IPS DF 6.9 (cell line): ENCODE measurements around the gene CDK5RAP3.

Experiments used
- DNase-seq: peaks from one replicate; pipeline ENCODE4 v3.0.0-alpha.2; 2013; ENCODE audit warnings: low read depth, low spot score
- H3K27ac ChIP-seq: one replicate; pipeline ENCODE4 v1.5.1; 2013; ENCODE audit warnings: low read length, control low read depth
- H3K27me3 ChIP-seq: 2 replicates; pipeline ENCODE4 v1.6.1; 2013; ENCODE audit warnings: mild to moderate bottlenecking, low read length; ENCODE audit not compliant: control insufficient read depth, insufficient read depth
- H3K36me3 ChIP-seq: 2 replicates; pipeline ENCODE4 v1.6.1; 2013; ENCODE audit warnings: low read length; ENCODE audit not compliant: control insufficient read depth, insufficient read depth
- H3K4me1 ChIP-seq: 2 replicates; pipeline ENCODE4 v1.6.1; 2013; ENCODE audit warnings: low read length; ENCODE audit not compliant: control insufficient read depth, insufficient read depth
- H3K4me3 ChIP-seq: 2 replicates; pipeline ENCODE4 v1.5.1; 2013; ENCODE audit warnings: mild to moderate bottlenecking, low read length
- H3K9me3 ChIP-seq: 2 replicates; pipeline ENCODE4 v1.6.1; 2013; ENCODE audit warnings: low read length, inconsistent platforms; ENCODE audit not compliant: control insufficient read depth, insufficient read depth
- whole genome bisulfite sequencing: extraction: QIAGEN DNeasy Blood & Tissue Kit; methylation state at CpG from one replicate; pipeline ENCODE4 v1.1.7; 2013; ENCODE audit warnings: mixed read lengths, missing lambda C conversion rate; ENCODE audit not compliant: insufficient read length, insufficient coverage; 5-methylcytosine and 5-hydroxymethylcytosine counted together

The CDK5RAP3 gene

DNA sequence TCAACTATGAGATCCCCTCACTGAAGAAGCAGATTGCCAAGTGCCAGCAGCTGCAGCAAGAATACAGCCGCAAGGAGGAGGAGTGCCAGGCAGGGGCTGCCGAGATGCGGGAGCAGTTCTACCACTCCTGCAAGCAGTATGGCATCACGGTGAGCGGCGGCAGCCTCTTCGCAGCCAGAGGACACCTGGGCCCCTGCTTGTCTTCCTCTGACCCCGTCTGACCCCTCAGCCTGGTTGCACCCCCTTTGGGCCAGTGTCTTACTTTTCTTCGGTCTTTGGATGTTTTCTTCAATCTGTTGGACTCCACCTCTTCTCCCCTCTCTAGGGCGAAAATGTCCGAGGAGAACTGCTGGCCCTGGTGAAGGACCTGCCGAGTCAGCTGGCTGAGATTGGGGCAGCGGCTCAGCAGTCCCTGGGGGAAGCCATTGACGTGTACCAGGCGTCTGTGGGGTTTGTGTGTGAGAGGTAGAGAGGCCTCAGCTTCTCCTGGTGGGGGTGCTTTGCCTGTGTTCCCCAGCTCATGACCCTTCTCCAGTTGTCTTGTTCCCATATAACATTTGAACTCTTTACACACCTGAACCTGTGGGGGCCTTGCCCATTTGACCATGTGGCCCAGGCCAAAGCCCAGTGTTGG, 4.4 kb downstream of the CDK5RAP3 start:
- no peaks in the 10 kb centered on the region for H3K27me3 ChIP-seq
- H3K36me3 ChIP-seq = peaks cover 13% of the 10 kb centered on the region; the same call in 1 of the 2 replicates
- H3K4me1 ChIP-seq = peaks cover 3% of the 10 kb centered on the region; the same call in 1 of the 2 replicates
- no peaks in the 10 kb centered on the region for H3K9me3 ChIP-seq
- DNase-seq = no peak
- H3K4me3 ChIP-seq = no peak overlapping the region
- no CpG with 5 or more reads among the region's 15 CpGs for WGBS
- H3K27ac ChIP-seq = no peak overlapping the region

DNA sequence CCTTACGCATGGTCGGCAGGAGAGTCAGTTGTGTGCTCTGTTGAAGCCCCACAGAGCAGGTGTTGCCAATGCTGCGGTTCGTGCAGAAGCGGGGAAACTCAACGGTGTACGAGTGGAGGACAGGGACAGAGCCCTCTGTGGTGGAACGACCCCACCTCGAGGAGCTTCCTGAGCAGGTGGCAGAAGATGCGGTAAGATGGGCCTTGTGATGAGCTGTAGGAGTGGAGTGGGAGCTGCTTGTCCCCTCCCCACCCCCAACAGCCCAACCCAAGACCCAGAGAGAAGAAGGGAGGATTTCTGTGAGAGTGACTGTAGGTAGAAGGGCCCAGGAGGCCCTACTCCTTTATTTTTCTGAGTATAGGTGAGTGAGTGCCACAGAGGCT, 4.9 kb downstream of the CDK5RAP3 start:
- Histone ChIP-seq H3K9me3 (no peaks in the 10 kb centered on the region), H3K27me3 (no peaks in the 10 kb centered on the region), H3K4me1 (0 out of 2 replicates have a peak, but pooled peaks cover 2% of the 10 kb centered on the region), H3K27ac (no peak overlapping the region), H3K36me3 (peaks cover 15% of the 10 kb centered on the region; the same call in 1 of the 2 replicates), H3K4me3 (no peak overlapping the region)
- no peak for DNase-seq
- WGBS = no CpG with 5 or more reads among the region's 10 CpGs

DNA sequence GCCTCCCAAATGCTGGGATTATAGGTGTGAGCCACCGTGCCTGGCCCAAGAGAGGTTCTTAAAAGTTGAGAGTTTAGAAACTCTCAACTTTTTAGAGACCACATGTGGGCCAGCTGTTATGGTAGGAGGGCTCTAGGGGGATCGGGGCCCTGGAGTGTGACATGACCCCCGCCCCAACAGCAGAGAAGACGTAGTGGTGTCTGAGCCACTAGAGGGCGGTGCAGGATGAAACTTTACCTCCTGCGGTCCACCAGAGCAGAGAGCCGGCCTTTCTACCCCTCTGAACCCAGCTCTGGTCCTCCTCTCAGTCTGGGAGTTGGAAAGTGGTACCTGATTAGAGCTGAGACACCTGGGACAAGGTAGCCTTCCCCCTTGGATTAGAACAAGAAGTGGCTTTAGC, 7.4 kb downstream of the CDK5RAP3 start:
- DNase-seq = no peak
- no peak overlapping the region for H3K4me3 ChIP-seq
- WGBS = no CpG with 5 or more reads among the region's 7 CpGs
- H3K4me1 ChIP-seq = no peaks in the 10 kb centered on the region
- H3K36me3 ChIP-seq = peaks cover 34% of the 10 kb centered on the region
- no peaks in the 10 kb centered on the region for H3K9me3 ChIP-seq
- H3K27me3 ChIP-seq = no peaks in the 10 kb centered on the region
- no peak overlapping the region for H3K27ac ChIP-seq

DNA sequence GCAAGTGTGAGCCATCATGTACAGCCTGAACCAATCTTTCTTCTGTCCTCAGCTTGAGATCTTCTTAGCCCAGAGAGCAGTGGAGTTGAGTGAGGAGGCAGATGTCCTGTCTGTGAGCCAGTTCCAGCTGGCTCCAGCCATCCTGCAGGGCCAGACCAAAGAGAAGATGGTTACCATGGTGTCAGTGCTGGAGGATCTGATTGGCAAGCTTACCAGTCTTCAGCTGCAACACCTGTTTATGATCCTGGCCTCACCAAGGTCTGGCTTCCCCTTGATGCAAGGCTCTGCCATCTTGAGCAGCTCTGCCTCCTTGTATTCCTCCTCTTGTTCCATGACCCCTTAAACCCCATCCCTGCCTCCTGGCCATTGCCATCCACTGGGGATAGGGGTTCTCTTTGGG, 9.6 kb downstream of the CDK5RAP3 start:
- H3K36me3 ChIP-seq = peaks cover 29% of the 10 kb centered on the region
- H3K27me3 ChIP-seq = no peaks in the 10 kb centered on the region
- no peak overlapping the region for H3K4me3 ChIP-seq
- H3K27ac ChIP-seq = no peak overlapping the region
- DNase-seq = no peak
- no peaks in the 10 kb centered on the region for H3K4me1 ChIP-seq
- H3K9me3 ChIP-seq = no peaks in the 10 kb centered on the region

DNA sequence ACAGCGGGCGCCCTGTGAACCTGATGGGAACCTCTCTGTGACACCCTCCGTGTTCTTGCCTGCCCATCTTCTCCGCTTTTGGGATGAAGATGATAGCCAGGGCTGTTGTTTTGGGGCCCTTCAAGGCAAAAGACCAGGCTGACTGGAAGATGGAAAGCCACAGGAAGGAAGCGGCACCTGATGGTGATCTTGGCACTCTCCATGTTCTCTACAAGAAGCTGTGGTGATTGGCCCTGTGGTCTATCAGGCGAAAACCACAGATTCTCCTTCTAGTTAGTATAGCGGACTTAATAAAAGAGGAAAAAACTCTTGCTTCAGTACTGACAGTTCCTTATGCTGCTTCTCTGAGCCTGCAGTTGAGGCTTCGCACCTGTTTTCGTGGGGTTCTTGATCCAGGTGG, 10.5 kb downstream of the CDK5RAP3 start:
- no CpG with 5 or more reads among the region's 9 CpGs for WGBS
- H3K27me3 ChIP-seq = no peaks in the 10 kb centered on the region

DNA sequence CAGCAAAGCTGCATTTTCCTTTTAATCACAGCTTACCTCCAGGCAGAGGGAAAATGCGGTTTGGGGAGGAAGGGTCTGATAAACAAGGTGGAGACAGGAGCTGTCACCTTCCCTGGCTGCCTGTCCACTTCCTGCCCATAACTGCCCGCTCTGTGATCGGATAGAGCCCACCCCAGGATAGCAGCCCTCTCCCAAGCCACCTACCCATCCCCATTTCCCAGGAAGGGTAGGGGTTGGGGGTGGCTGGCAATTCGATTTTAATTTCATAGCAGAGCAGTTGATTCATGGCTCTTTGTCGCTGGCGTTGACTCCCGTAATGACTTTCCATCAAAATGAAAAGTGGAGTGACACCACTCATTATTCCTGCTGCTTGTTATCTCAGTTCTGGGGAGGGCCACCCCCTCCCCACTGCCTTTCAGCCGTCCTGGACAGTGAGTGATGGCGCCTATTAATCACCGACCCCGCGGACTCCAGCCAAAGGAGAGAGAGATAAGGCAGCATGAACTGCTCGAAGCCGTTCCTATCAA, 11.2 kb downstream of the CDK5RAP3 start:
- no CpG with 5 or more reads among the region's 14 CpGs for WGBS
- peaks cover under 1% of the 10 kb centered on the region for H3K4me1 ChIP-seq
- H3K4me3 ChIP-seq = no peak overlapping the region
- H3K27me3 ChIP-seq = no peaks in the 10 kb centered on the region
- DNase-seq = no peak
- no peak overlapping the region for H3K27ac ChIP-seq
- H3K9me3 ChIP-seq = no peaks in the 10 kb centered on the region
- H3K36me3 ChIP-seq = peaks cover 29% of the 10 kb centered on the region

More for the DNA sequence above, 10.5 kb downstream of the CDK5RAP3 start:
- Histone ChIP-seq H3K4me3 (no peak overlapping the region), H3K27ac (no peak overlapping the region), H3K36me3 (peaks cover 29% of the 10 kb centered on the region), H3K4me1 (no peaks in the 10 kb centered on the region), H3K9me3 (no peaks in the 10 kb centered on the region)
- no peak for DNase-seq

DNA sequence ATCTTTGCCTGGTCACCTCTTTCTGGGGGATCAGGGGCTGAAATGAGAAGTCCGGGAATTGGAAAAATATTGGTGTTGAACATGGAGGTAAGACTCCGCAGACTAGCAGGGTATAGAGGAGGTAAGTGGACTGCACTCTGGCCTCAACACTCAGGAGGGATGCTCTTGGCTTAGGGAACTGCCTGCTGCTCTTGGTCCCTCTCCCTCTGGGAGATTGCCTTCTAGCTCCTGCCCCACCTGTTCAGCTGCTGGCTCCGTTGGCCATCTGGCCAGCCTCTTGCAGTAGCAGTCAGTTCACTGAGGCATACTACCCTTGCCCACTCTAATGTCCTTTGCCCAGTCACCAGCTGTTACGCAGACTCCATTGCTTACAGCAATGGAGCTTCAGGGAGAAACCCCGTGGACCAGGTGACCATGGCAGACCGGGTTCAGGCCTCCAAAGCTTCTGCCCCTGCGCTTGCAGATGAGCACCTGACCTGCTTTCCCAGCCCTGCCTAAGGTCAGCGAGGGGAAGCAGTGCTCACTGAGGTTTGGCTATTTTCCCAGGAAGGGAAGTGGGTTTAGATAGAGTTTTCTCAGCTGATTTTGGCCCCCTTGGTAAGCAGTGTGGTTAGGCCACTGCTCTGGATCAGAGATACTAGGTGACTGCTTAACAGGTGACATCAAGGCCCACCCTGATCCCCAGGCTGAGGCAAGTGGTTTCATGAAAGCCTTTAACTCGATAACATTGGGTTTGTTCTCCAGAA, 11.9 kb downstream of the CDK5RAP3 start:
- Histone ChIP-seq H3K4me3 (no peak overlapping the region), H3K27me3 (no peaks in the 10 kb centered on the region), H3K36me3 (peaks cover 26% of the 10 kb centered on the region), H3K9me3 (no peaks in the 10 kb centered on the region), H3K27ac (no peak overlapping the region), H3K4me1 (peaks cover 2% of the 10 kb centered on the region)
- no peak for DNase-seq
- no CpG with 5 or more reads among the region's 9 CpGs for WGBS

DNA sequence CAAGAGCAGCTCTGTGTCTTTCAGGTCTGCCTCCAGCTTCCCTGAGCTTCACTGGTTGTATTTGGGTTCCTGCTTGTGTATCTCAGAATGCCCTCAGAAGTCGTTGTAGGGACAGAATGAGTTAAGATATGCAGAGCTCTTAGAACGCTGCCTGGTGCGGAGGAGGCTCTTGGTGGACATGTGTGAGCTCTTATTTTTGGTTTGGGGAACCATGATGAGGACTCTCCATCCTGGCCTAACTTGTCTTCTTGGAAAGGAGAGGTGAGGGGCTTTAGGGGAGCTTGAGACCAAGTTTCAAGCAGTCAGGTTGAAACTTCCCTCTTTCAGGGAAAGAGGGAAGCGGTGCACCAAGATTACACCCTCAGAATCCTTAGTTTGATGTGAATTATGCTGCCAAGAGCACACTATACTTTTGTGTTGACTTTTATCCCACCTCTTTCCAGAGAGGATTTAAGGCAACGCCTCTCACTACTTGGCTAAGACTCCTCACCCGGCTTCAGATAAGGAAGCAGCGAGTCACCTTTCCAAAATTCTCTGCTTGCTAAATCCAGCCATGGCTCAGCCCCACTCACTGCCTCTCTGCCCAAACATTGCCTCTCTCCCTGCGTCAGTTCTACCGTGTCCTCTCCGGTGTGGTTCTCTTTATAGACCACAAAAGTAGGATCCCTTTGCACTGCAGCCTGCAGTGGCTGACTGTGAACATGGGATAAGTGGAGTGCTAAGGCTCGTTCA, 12.7 kb downstream of the CDK5RAP3 start:
- H3K4me3 ChIP-seq = no peak overlapping the region
- no peak for DNase-seq
- H3K9me3 ChIP-seq = no peaks in the 10 kb centered on the region
- peaks cover 2% of the 10 kb centered on the region for H3K4me1 ChIP-seq
- WGBS = no CpG with 5 or more reads among the region's 11 CpGs
- peaks cover 26% of the 10 kb centered on the region for H3K36me3 ChIP-seq
- H3K27me3 ChIP-seq = no peaks in the 10 kb centered on the region
- H3K27ac ChIP-seq = no peak overlapping the region

DNA sequence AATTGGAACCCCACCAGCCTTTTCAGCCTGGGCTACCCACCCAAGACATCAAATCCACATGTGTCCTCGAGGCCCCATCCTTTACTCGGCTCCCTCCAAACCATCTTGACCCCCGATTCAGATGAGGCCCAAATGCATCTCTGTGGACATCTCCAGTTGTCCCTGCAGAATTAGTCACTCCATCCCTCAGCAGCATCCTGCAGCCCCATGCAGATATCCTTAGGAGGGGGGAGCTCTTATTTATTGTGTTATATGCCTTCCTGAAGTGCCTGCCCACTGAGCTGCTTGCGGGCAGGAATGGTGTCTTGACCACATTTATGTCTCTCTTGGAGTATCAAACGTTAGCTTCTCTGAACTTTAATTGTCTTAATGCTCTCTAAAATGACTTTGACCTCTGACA, 15.6 kb downstream of the CDK5RAP3 start:
- Histone ChIP-seq H3K4me1 (peaks cover 6% of the 10 kb centered on the region), H3K36me3 (peaks cover 13% of the 10 kb centered on the region), H3K27ac (no peak overlapping the region), H3K9me3 (no peaks in the 10 kb centered on the region), H3K4me3 (no peak overlapping the region), H3K27me3 (no peaks in the 10 kb centered on the region)
- no peak for DNase-seq
- no CpG with 5 or more reads among the region's 5 CpGs for WGBS

DNA sequence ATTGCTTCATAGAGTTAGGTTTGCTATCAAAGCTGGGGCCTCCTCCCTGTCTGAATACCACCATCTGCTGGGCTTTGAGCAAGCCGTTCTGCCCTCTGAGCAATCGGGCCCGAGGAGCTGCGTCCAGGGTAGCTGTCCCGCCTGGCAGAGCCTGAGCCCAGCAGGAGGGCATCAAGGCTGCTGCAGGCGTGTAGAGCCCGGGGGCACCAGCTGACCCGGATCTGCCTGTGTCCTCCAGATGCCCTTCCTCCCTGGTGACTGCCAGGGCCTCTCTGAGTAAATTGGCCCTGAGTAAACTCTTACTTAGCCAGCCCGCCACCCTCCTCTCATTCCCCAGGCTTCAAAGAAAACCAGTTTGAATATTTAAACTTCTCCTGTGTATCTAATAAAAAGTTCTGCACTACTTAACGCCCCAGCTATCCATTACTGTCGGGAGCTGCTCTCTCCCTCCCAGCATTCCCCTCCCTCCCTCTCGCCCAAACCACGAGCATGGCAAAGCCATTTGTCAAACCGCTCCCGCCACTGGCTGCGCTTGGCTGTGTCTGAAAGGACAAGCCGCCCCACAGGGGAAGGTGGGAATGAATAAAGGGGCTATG, 16.4 kb downstream of the CDK5RAP3 start:
- no peak overlapping the region for H3K27ac ChIP-seq
- H3K9me3 ChIP-seq = no peaks in the 10 kb centered on the region
- peaks cover 6% of the 10 kb centered on the region for H3K4me1 ChIP-seq
- H3K4me3 ChIP-seq = no peak overlapping the region
- no peak for DNase-seq
- no CpG with 5 or more reads among the region's 17 CpGs for WGBS
- peaks cover 6% of the 10 kb centered on the region for H3K36me3 ChIP-seq
- H3K27me3 ChIP-seq = no peaks in the 10 kb centered on the region
